H1 (cell line): Measurements from ENCODE around the gene BUB1B. TPM values are rescaled to one million over a fixed set of nuclear protein-coding genes. Genes with fewer than 3 reads are reported as not detected.

ENCODE experiments used
- ATF3 ChIP-seq: IDR thresholded peaks from 2 replicates; pipeline ENCODE4 v1.6.1; 2011; ENCODE audit warnings: low read depth, mild to moderate bottlenecking, low read length; ENCODE audit not compliant: insufficient read depth
- CEBPB ChIP-seq: IDR thresholded peaks from 2 replicates; pipeline ENCODE4 v1.6.1; 2012; ENCODE audit warnings: low read depth, low read length
- CHD7 ChIP-seq: fragments of 300-600 bp; sonication (generic); IDR thresholded peaks from 2 replicates; pipeline ENCODE4 v1.7.1; 2012; ENCODE audit warnings: low read length, moderate library complexity, mild to moderate bottlenecking, inconsistent platforms; ENCODE audit not compliant: insufficient replicate concordance
- CREB1 ChIP-seq: IDR thresholded peaks from 2 replicates; pipeline ENCODE4 v1.6.1; 2012; ENCODE audit warnings: inconsistent platforms
- HDAC6 ChIP-seq: IDR thresholded peaks from one replicate; pipeline ENCODE4 v1.7.1; 2012; ENCODE audit warnings: low read depth, mild to moderate bottlenecking, inconsistent platforms, low read length, moderate library complexity
- MAX ChIP-seq: IDR thresholded peaks from 2 replicates; pipeline ENCODE4 v1.6.1; 2012; ENCODE audit warnings: inconsistent platforms
- POU5F1 ChIP-seq: IDR thresholded peaks from 2 replicates; pipeline ENCODE4 v1.6.1; 2011; ENCODE audit warnings: low read depth, mild to moderate bottlenecking, low read length, moderate library complexity
- polyA plus RNA-seq, 7 experiments: library from polyadenylated mRNA; depleted of rRNA in 3 of 7; stranded (reverse) in 5 of 7; unstranded in 2 of 7; fragments of >200 nt in 5 of 7; fragments of 200-250 nt in 2 of 7; gene quantifications; 1 replicate in 5 of 7; 2 replicates in 1 of 7; 4 replicates in 1 of 7; pipeline versions ENCODE4 v1.2.1 to v1.2.3, GENCODE V29; 2011 to 2013; ENCODE audit warnings: missing spikeins in 2 of 7, mixed read lengths in 2 of 7
- total RNA-seq: library from RNA; stranded (reverse); fragmentation: NEBNext Ultra II Directional; extraction: Animal tissue kit (Norgen Biotek cat#: 25700); gene quantifications from 2 replicates; pipeline ENCODE4 v1.2.1, GENCODE V29; 2021

BUB1B gene
- total and polyA plus RNA-seq, 2 of the 8 experiments (the other 6 are each of a cell fraction or from before 2014, with no cell fraction given) = 48.9 to 144 TPM

GRCh38 chr15:40115670-40116093 is 45.2 kb upstream of the BUB1B start (continued):
- TF ChIP-seq CHD7 (no peak), ATF3 (peak; percentile 51; the same call in 1 of the 2 replicates), MAX (no peak), POU5F1 (no peak), CEBPB (peak; percentile 96), HDAC6 (no peak), CREB1 (no peak)
